Tibial nerve (tissue), 4 donors: Measurements from ENCODE around the gene CCDC66. TPM values are rescaled to one million over a fixed set of nuclear protein-coding genes. Genes with fewer than 3 reads are reported as not detected.

Source experiments
- DNase-seq, 2 donors: peaks; one replicate each; pipeline ENCODE4 v3.0.0-alpha.2; 2019; ENCODE audit warnings: low spot score in 2 of 2
- H3K27ac ChIP-seq, 4 donors: fragments of 200-600 bp; sonication (generic) in 3 of 4; one replicate each; pipeline ENCODE4 v1.5.1; 2017 to 2019; ENCODE audit warnings: mild to moderate bottlenecking in 1 of 4
- H3K27me3 ChIP-seq, 2 donors: fragments of 200-600 bp; sonication (generic) in 1 of 2; one replicate each; pipeline versions ENCODE4 v1.5.1 to v1.6.0; 2017 to 2019
- H3K36me3 ChIP-seq, 3 donors: fragments of 200-600 bp; sonication (generic); one replicate each; pipeline ENCODE4 v1.5.1; 2018 to 2019
- H3K4me1 ChIP-seq, 4 donors: fragments of 200-600 bp; sonication (generic) in 3 of 4; one replicate each; pipeline ENCODE4 v1.5.1; 2017 to 2019
- H3K4me3 ChIP-seq, 4 donors: fragments of 200-600 bp; sonication (generic) in 3 of 4; one replicate each; pipeline ENCODE4 v1.5.1; 2017 to 2019; ENCODE audit warnings: mild to moderate bottlenecking in 1 of 4, moderate library complexity in 1 of 4
- H3K9me3 ChIP-seq, 4 donors: fragments of 200-600 bp; sonication (generic) in 3 of 4; one replicate each; pipeline ENCODE4 v1.5.1; 2017 to 2019
- CTCF ChIP-seq, 5 experiments: fragments of 200-600 bp in 3 of 5; fragments of 450-650 bp in 2 of 5; sonication (generic) in 3 of 5; IDR thresholded peaks; one replicate each; pipeline ENCODE4 v1.5.1; 2016 to 2019; ENCODE audit warnings: antibody characterized with exemption in 5 of 5, mild to moderate bottlenecking in 3 of 5, moderate library complexity in 2 of 5
- EP300 ChIP-seq, 2 donors: sonication (generic); formaldehyde crosslinking; IDR thresholded peaks; one replicate each; pipeline ENCODE4 v1.6.1; 2017; ENCODE audit warnings: antibody characterized with exemption in 2 of 2, mild to moderate bottlenecking in 1 of 2
- POLR2A ChIP-seq, 2 donors: fragments of 450-650 bp; IDR thresholded peaks; one replicate each; pipeline ENCODE4 v1.6.1; 2017; ENCODE audit warnings: antibody characterized with exemption in 2 of 2, mild to moderate bottlenecking in 2 of 2, moderate library complexity in 2 of 2
- WGBS, 2 donors: methylation state at CpG; one replicate each; pipeline ENCODE4 v1.1.5; 2018; 5-methylcytosine and 5-hydroxymethylcytosine counted together
- total RNA-seq, 4 donors: library from RNA; depleted of rRNA; stranded (reverse); fragments of >200 nt; gene quantifications; one replicate each; pipeline ENCODE4 v1.1.0, GENCODE V29; 2016

Gene CCDC66
- total RNA-seq, result 10 to 100 TPM; 33.9 to 73.8 (median 51.9) TPM

- peaks cover 0 to 23% (median 5%) of the 10 kb centered on the region in 4 donors for H3K4me1 ChIP-seq
- peak; percentile 60 to 76 (median 68) for TF ChIP-seq CTCF (IDR thresholded peaks at IDR 0.05)
- TF ChIP-seq EP300 (IDR thresholded peaks at IDR 0.05), result peak in 1 of 2 donors; percentile 83
- TF ChIP-seq POLR2A (IDR thresholded peaks at IDR 0.05), result peak; percentile 60 to 72
- DNase-seq, result peak; percentile 86 to 90
- 0 to 1% methylated on average over 51 to 54 of the region's 54 CpGs for WGBS, 2 donors
- peak within 1 kb of the TSS; percentile 67 to 83 (median 72) for H3K4me3 ChIP-seq
- H3K36me3 ChIP-seq, result peaks cover 0 to 23% (median 0%) of the 10 kb centered on the region in 3 donors
- no peaks in the 10 kb centered on the region for H3K27me3 ChIP-seq
- no peaks in the 10 kb centered on the region for H3K9me3 ChIP-seq
- peak within 1 kb of the TSS; percentile 81 to 95 (median 92) for H3K27ac ChIP-seq
Measured at GRCh38 chr3:56556908-56557830, at the start of gene CCDC66. Gene CCDC66, plus strand, starts transcription at chr3:56557175. Its CDS starts 68 bp downstream, at chr3:56557243.

- DNase-seq, result no peak
- Histone ChIP-seq H3K9me3 (no peaks in the 10 kb centered on the region), H3K36me3 (no peaks in the 10 kb centered on the region), H3K4me1 (no peaks in the 10 kb centered on the region), H3K4me3 (no peak overlapping the region), H3K27ac (no peak overlapping the region), H3K27me3 (no peaks in the 10 kb centered on the region)
- WGBS, 2 donors, result 60 to 68% methylated on average over 1 of the region's 1 CpG
- TF ChIP-seq EP300 (IDR thresholded peaks at IDR 0.05), result no peak
- no peak for TF ChIP-seq CTCF (IDR thresholded peaks at IDR 0.05)
- TF ChIP-seq POLR2A (IDR thresholded peaks at IDR 0.05), result no peak
Measured at GRCh38 chr3:56519641-56520040, 37.3 kb upstream of the CCDC66 start.

GRCh38 chr3:56522374-56522773 is 34.6 kb upstream of the CCDC66 start:
- 44 to 47% methylated on average over 7 of the region's 7 CpGs for WGBS, 2 donors
- TF ChIP-seq POLR2A (IDR thresholded peaks at IDR 0.05) (no peak), CTCF (IDR thresholded peaks at IDR 0.05) (no peak), EP300 (IDR thresholded peaks at IDR 0.05) (no peak)
- no peaks in the 10 kb centered on the region for H3K9me3 ChIP-seq

GRCh38 chr3:56525291-56525690 is 31.7 kb upstream of the CCDC66 start:
- Histone ChIP-seq H3K36me3 (no peaks in the 10 kb centered on the region), H3K9me3 (no peaks in the 10 kb centered on the region), H3K4me1 (no peaks in the 10 kb centered on the region), H3K27me3 (no peaks in the 10 kb centered on the region), H3K27ac (no peak overlapping the region), H3K4me3 (no peak overlapping the region)
- TF ChIP-seq CTCF (IDR thresholded peaks at IDR 0.05) (no peak), POLR2A (IDR thresholded peaks at IDR 0.05) (no peak), EP300 (IDR thresholded peaks at IDR 0.05) (no peak)
- DNase-seq, result no peak
- 60 to 71% methylated on average over 1 of the region's 1 CpG for WGBS, 2 donors

More at GRCh38 chr3:56522374-56522773, 34.6 kb upstream of the CCDC66 start:
- no peaks in the 10 kb centered on the region for H3K27me3 ChIP-seq
- no peaks in the 10 kb centered on the region for H3K36me3 ChIP-seq
- DNase-seq, result no peak
- no peak overlapping the region for H3K4me3 ChIP-seq
- no peaks in the 10 kb centered on the region for H3K4me1 ChIP-seq
- no peak overlapping the region for H3K27ac ChIP-seq

- no peak for DNase-seq
- TF ChIP-seq EP300 (IDR thresholded peaks at IDR 0.05) (no peak), POLR2A (IDR thresholded peaks at IDR 0.05) (no peak), CTCF (IDR thresholded peaks at IDR 0.05) (no peak)
- no peaks in the 10 kb centered on the region for H3K36me3 ChIP-seq
- H3K27ac ChIP-seq, result no peak overlapping the region
- no peak overlapping the region for H3K4me3 ChIP-seq
- WGBS, 2 donors, result 44 to 46% methylated on average over 2 of the region's 2 CpGs
- peaks cover 0 to 18% (median 0%) of the 10 kb centered on the region in 4 donors for H3K9me3 ChIP-seq
- H3K4me1 ChIP-seq, result no peaks in the 10 kb centered on the region
- no peaks in the 10 kb centered on the region for H3K27me3 ChIP-seq
Measured at GRCh38 chr3:56536735-56537134, 20.2 kb upstream of the CCDC66 start.
